ENCODE results near the gene DDOST.

The DDOST gene

GRCh38 chr1:20619999-20620398 is 41.2 kb downstream of the DDOST start:
- no peak for DNase-seq (ENCODE audit: low read depth)
- TF ChIP-seq CTCF (IDR thresholded peaks at IDR 0.05; ENCODE audit: insufficient read depth, low read depth, low read length, missing control alignments): no peak
- no peak overlapping the region for H3K4me3 ChIP-seq (ENCODE audit: low read depth, low read length)

GRCh38 chr1:20618550-20618949 is 42.6 kb downstream of the DDOST start:
- no peak for TF ChIP-seq CTCF (IDR thresholded peaks at IDR 0.05; ENCODE audit: insufficient read depth, low read depth, low read length, missing control alignments)
- DNase-seq (ENCODE audit: low read depth): no peak

GRCh38 chr1:20616847-20617487 is 44.2 kb downstream of the DDOST start:
- H3K4me3 ChIP-seq (ENCODE audit: low read depth, low read length): no peak overlapping the region
- no peak for TF ChIP-seq CTCF (IDR thresholded peaks at IDR 0.05; ENCODE audit: insufficient read depth, low read depth, low read length, missing control alignments)
- no peak for DNase-seq (ENCODE audit: low read depth)

More at GRCh38 chr1:20618550-20618949, 42.6 kb downstream of the DDOST start:
- H3K4me3 ChIP-seq (ENCODE audit: low read depth, low read length): no peak overlapping the region

GRCh38 chr1:20615946-20616846 is 45.0 kb downstream of the DDOST start:
- peak; percentile 78 for DNase-seq (ENCODE audit: low read depth)
- TF ChIP-seq CTCF (IDR thresholded peaks at IDR 0.05; ENCODE audit: insufficient read depth, low read depth, low read length, missing control alignments): no peak
- H3K4me3 ChIP-seq (ENCODE audit: low read depth, low read length): no peak overlapping the region

- DNase-seq (ENCODE audit: low read depth): no peak
- no peak overlapping the region for H3K4me3 ChIP-seq (ENCODE audit: low read depth, low read length)
- no peak for TF ChIP-seq CTCF (IDR thresholded peaks at IDR 0.05; ENCODE audit: insufficient read depth, low read depth, low read length, missing control alignments)
Measured at GRCh38 chr1:20614131-20614579, 47.0 kb downstream of the DDOST start.

- DNase-seq (ENCODE audit: low read depth): no peak
- no peak overlapping the region for H3K4me3 ChIP-seq (ENCODE audit: low read depth, low read length)
- TF ChIP-seq CTCF (IDR thresholded peaks at IDR 0.05; ENCODE audit: insufficient read depth, low read depth, low read length, missing control alignments): no peak
Measured at GRCh38 chr1:20612221-20612746, 48.9 kb downstream of the DDOST start.

Data from GM12865 (cell line).